Panc1 (cell line): ENCODE data around the gene KRT77.

Source experiments
- POLR2AphosphoS5 ChIP-seq: IDR thresholded peaks from 2 replicates; pipeline ENCODE4 v1.6.1; 2012; ENCODE audit warnings: mild to moderate bottlenecking, low read depth, low read length, moderate library complexity
- TCF7L2 ChIP-seq: IDR thresholded peaks from 2 replicates; pipeline ENCODE4 v1.6.1; 2011; ENCODE audit warnings: mild to moderate bottlenecking, low read depth, low read length, inconsistent platforms
- TF ChIP-seq, protein P1 (sequence below): fragments of 450-650 bp; IDR thresholded peaks from 2 replicates; pipeline ENCODE4 v1.5.1; 2017; ENCODE audit warnings: mild to moderate bottlenecking

DNA sequence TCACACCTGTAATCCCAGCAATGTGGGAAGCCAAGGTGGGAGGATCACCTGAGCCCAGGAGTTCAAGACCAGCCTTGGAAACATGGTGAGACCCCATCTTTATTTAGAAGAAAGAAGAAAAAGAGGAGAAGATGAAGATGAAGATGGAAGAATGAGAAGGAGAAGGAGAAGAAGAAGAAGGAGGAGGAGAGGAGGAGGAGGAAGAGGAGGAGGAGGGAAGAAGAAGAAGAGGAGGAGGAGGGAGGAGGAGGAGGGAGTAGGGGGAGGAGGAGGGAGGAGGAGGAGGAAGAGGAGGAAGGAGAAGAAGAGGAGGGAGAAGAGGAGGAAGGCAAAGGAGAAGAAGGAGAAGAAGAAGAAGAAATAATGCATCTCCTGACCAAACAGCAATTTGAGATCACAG is 14.1 kb downstream of the KRT77 start:
- TF ChIP-seq, protein P1, sequence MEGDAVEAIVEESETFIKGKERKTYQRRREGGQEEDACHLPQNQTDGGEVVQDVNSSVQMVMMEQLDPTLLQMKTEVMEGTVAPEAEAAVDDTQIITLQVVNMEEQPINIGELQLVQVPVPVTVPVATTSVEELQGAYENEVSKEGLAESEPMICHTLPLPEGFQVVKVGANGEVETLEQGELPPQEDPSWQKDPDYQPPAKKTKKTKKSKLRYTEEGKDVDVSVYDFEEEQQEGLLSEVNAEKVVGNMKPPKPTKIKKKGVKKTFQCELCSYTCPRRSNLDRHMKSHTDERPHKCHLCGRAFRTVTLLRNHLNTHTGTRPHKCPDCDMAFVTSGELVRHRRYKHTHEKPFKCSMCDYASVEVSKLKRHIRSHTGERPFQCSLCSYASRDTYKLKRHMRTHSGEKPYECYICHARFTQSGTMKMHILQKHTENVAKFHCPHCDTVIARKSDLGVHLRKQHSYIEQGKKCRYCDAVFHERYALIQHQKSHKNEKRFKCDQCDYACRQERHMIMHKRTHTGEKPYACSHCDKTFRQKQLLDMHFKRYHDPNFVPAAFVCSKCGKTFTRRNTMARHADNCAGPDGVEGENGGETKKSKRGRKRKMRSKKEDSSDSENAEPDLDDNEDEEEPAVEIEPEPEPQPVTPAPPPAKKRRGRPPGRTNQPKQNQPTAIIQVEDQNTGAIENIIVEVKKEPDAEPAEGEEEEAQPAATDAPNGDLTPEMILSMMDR, result no peak
- TF ChIP-seq TCF7L2 (no peak), POLR2AphosphoS5 (no peak)
